Measurements from ENCODE around the gene POC5.

POC5 gene

GRCh38 chr5:75717082-75717922 is at the start of gene POC5:
POC5 (minus strand) TSS chr5:75717437; CDS start chr5:75712937, 4,500 bp downstream.
- TF ChIP-seq CTCF (IDR thresholded peaks at IDR 0.05; ENCODE audit: insufficient read depth, low read depth, low read length, missing control alignments), result no peak
- DNase-seq (ENCODE audit: low read depth), result peak; percentile 98

GRCh38 chr5:75758116-75758515 is 40.9 kb upstream of the POC5 start:
- TF ChIP-seq CTCF (IDR thresholded peaks at IDR 0.05; ENCODE audit: insufficient read depth, low read depth, low read length, missing control alignments), result no peak
- no peak for DNase-seq (ENCODE audit: low read depth)
- no peak overlapping the region for H3K4me3 ChIP-seq (ENCODE audit: low read length)

More at GRCh38 chr5:75717082-75717922, at the start of gene POC5:
- peak within 1 kb of the TSS; percentile 91 for H3K4me3 ChIP-seq (ENCODE audit: low read length)

- no peak for TF ChIP-seq CTCF (IDR thresholded peaks at IDR 0.05; ENCODE audit: insufficient read depth, low read depth, low read length, missing control alignments)
- no peak overlapping the region for H3K4me3 ChIP-seq (ENCODE audit: low read length)
- DNase-seq (ENCODE audit: low read depth), result peak; percentile 18
Measured at GRCh38 chr5:75756981-75757380, 39.7 kb upstream of the POC5 start.

- no peak for TF ChIP-seq CTCF (IDR thresholded peaks at IDR 0.05; ENCODE audit: insufficient read depth, low read depth, low read length, missing control alignments)
- DNase-seq (ENCODE audit: low read depth), result no peak
- H3K4me3 ChIP-seq (ENCODE audit: low read length), result no peak overlapping the region
Measured at GRCh38 chr5:75756211-75756610, 39.0 kb upstream of the POC5 start.

- no peak for DNase-seq (ENCODE audit: low read depth)
- no peak overlapping the region for H3K4me3 ChIP-seq (ENCODE audit: low read length)
- no peak for TF ChIP-seq CTCF (IDR thresholded peaks at IDR 0.05; ENCODE audit: insufficient read depth, low read depth, low read length, missing control alignments)
Measured at GRCh38 chr5:75753182-75753581, 35.9 kb upstream of the POC5 start.

GRCh38 chr5:75744355-75744754 is 27.1 kb upstream of the POC5 start:
- no peak for TF ChIP-seq CTCF (IDR thresholded peaks at IDR 0.05; ENCODE audit: insufficient read depth, low read depth, low read length, missing control alignments)
- H3K4me3 ChIP-seq (ENCODE audit: low read length), result no peak overlapping the region
- DNase-seq (ENCODE audit: low read depth), result no peak

- no peak for TF ChIP-seq CTCF (IDR thresholded peaks at IDR 0.05; ENCODE audit: insufficient read depth, low read depth, low read length, missing control alignments)
- no peak for DNase-seq (ENCODE audit: low read depth)
- H3K4me3 ChIP-seq (ENCODE audit: low read length), result no peak overlapping the region
Measured at GRCh38 chr5:75736273-75736672, 19.0 kb upstream of the POC5 start.

Measured in epithelial cell of esophagus (primary cell).